Right lobe of liver (tissue), 4 donors: Measurements from ENCODE around the gene EHMT2.

Experiments
- CTCF ChIP-seq, 4 donors: fragments of 200-600 bp in 3 of 4; fragments of 450-650 bp in 1 of 4; IDR thresholded peaks; one replicate each; pipeline versions ENCODE4 v1.5.1 to v1.8.0; 2016 to 2022; ENCODE audit warnings: antibody characterized with exemption in 4 of 4, mild to moderate bottlenecking in 2 of 4
- POLR2A ChIP-seq: fragments of 450-650 bp; IDR thresholded peaks from one replicate; pipeline ENCODE4 v1.6.1; 2017; ENCODE audit warnings: antibody characterized with exemption, mild to moderate bottlenecking
- donor health status: DM: no; HTN: no; CAD: no.
- donor health status: DM: no; HTN: no; CAD: no.
- donor health status: DM: no; HTN: yes; CAD: no.

DNA sequence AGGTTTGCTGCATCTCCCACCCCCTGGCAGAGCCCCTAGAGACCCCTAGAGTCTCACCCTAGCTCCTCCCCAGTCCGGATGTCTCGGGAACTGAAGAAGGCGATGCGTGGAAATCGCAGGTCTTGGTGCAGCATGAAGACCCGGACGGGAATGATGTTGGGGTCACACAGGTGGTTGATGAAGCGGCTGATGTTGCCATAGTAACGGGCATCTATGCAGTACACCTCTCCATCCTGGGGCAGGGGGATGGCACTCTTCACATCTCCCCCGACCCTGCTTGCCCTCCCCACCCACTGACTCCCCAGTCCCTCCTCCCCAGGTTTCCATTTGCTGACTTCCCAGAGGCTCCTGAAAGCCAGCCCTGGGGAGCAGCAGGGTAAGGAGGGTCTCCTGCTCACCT is 16.9 kb downstream of the EHMT2 start:
- TF ChIP-seq CTCF (IDR thresholded peaks at IDR 0.05), result no peak
- no peak for TF ChIP-seq POLR2A
